B cell (primary cell): ENCODE measurements around the gene CAPZA1. TPM values are rescaled to one million over a fixed set of nuclear protein-coding genes. Genes with fewer than 3 reads are reported as not detected.

ENCODE experiments used
- ATAC-seq: fragments of 200-7000 bp; cut with Tn5 transposase; one replicate; pipeline ENCODE4 v1.10.0; 2021; ENCODE audit warnings: low read depth, mild to moderate bottlenecking, moderate number of reproducible peaks, moderate library complexity
- CTCF ChIA-PET: fragments of 350-600 bp; sonication (Branson Sonifier 250); formaldehyde crosslinking; loops from one replicate; lab custom pipeline; 2021; ENCODE audit warnings: antibody characterized with exemption, inconsistent platforms; lab: Charles Lee
- POLR2A ChIA-PET: fragments of 350-600 bp; sonication (Branson Sonifier 250); formaldehyde crosslinking; loops from one replicate; lab custom pipeline; 2021; ENCODE audit warnings: antibody characterized with exemption; lab: Charles Lee
- DNase-seq: peaks from one replicate; pipeline ENCODE4 v3.0.0; 2013
- H2AFZ ChIP-seq: 2 replicates; pipeline ENCODE4 v1.6.1; 2012; ENCODE audit warnings: mild to moderate bottlenecking, low read depth, low read length; ENCODE audit not compliant: insufficient read depth, poor library complexity, severe bottlenecking
- H3K27ac ChIP-seq, 2 donors: 1 replicate in 1 of 2; 2 replicates in 1 of 2; pipeline ENCODE4 v1.5.1; 2012 to 2013; ENCODE audit warnings: low read length in 2 of 2, mild to moderate bottlenecking in 2 of 2, moderate library complexity in 1 of 2
- H3K27me3 ChIP-seq, 4 experiments: fragments of 200-600 bp in 1 of 4; sonication (generic) in 1 of 4; replicated peaks in 1 of 4; 1 replicate in 2 of 4; 2 replicates in 2 of 4; pipeline versions ENCODE4 v1.6.1 to v1.7.0; 2013 to 2016; ENCODE audit warnings: low read length in 3 of 4, mild to moderate bottlenecking in 2 of 4, mixed read lengths in 1 of 4, moderate library complexity in 1 of 4; ENCODE audit not compliant: insufficient read depth in 4 of 4, control insufficient read depth in 3 of 4; ENCODE audit errors: control extremely low read depth in 1 of 4
- H3K36me3 ChIP-seq, 2 experiments: replicated peaks in 1 of 2; 1 replicate in 1 of 2; 2 replicates in 1 of 2; pipeline versions ENCODE4 v1.6.1 to v1.7.1; 2013; ENCODE audit warnings: low read length in 1 of 2; ENCODE audit not compliant: insufficient read depth in 2 of 2, control insufficient read depth in 1 of 2; ENCODE audit errors: control extremely low read depth in 1 of 2, extremely low read depth in 1 of 2
- H3K4me1 ChIP-seq, 2 donors: fragments of 200-600 bp in 1 of 2; sonication (generic) in 1 of 2; 1 replicate in 1 of 2; 2 replicates in 1 of 2; pipeline versions ENCODE4 v1.5.1 to v1.6.1; 2013 to 2017; ENCODE audit warnings: low read length in 2 of 2; ENCODE audit not compliant: control insufficient read depth in 2 of 2, insufficient read depth in 2 of 2
- H3K4me2 ChIP-seq: replicated peaks from 2 replicates; pipeline ENCODE3; 2012; ENCODE audit warnings: mild to moderate bottlenecking, low read depth, low read length; ENCODE audit not compliant: poor library complexity, severe bottlenecking
- H3K4me3 ChIP-seq, 5 experiments: fragments of 200-600 bp in 1 of 5; sonication (generic) in 1 of 5; 1 replicate in 3 of 5; 2 replicates in 2 of 5; pipeline versions ENCODE4 v1.5.1 to v1.7.0; 2011 to 2016; ENCODE audit warnings: low read length in 4 of 5, mild to moderate bottlenecking in 4 of 5, low read depth in 2 of 5, control low read depth in 1 of 5, moderate library complexity in 1 of 5; ENCODE audit not compliant: insufficient read depth in 1 of 5; ENCODE audit errors: control extremely low read depth in 1 of 5, extremely low read depth in 1 of 5
- H3K79me2 ChIP-seq: fragments of 200-600 bp; sonication (generic); one replicate; pipeline ENCODE4 v1.6.0; 2016; ENCODE audit warnings: low read length; ENCODE audit not compliant: control insufficient read depth, insufficient read depth
- H3K9ac ChIP-seq: fragments of 200-600 bp; sonication (generic); 2 replicates; pipeline ENCODE4 v1.6.1; 2017; ENCODE audit warnings: mild to moderate bottlenecking, low read length, moderate library complexity
- H3K9me3 ChIP-seq, 3 donors: one replicate each; pipeline versions ENCODE4 v1.6.1 to v1.7.1; 2013; ENCODE audit warnings: low read length in 2 of 3; ENCODE audit not compliant: control insufficient read depth in 2 of 3, insufficient read depth in 1 of 3; ENCODE audit errors: control extremely low read depth in 1 of 3
- H4K20me1 ChIP-seq: 2 replicates; pipeline ENCODE4 v1.6.0; 2012; ENCODE audit warnings: mild to moderate bottlenecking, low read length; ENCODE audit not compliant: insufficient read depth, control insufficient read depth, poor library complexity, severe bottlenecking
- H3K27ac Mint-ChIP-seq: one replicate; pipeline ENCODE4 v1.8.0; 2021; ENCODE audit warnings: mixed read lengths
- H3K27me3 Mint-ChIP-seq: one replicate; pipeline ENCODE4 v1.8.0; 2021; ENCODE audit warnings: mixed read lengths
- H3K4me1 Mint-ChIP-seq: one replicate; pipeline ENCODE4 v1.8.0; 2021; ENCODE audit warnings: mixed read lengths
- H3K4me3 Mint-ChIP-seq: one replicate; pipeline ENCODE4 v1.8.0; 2021; ENCODE audit warnings: mixed read lengths
- H3K9me3 Mint-ChIP-seq: one replicate; pipeline ENCODE4 v1.8.0; 2022; ENCODE audit warnings: mixed read lengths; ENCODE audit not compliant: insufficient read depth
- CTCF ChIP-seq: fragments of 200-600 bp; IDR thresholded peaks from one replicate; pipeline ENCODE4 v1.8.0; 2022; ENCODE audit warnings: antibody characterized with exemption, mild to moderate bottlenecking
- EZH2 ChIP-seq: IDR thresholded peaks from 2 replicates; pipeline ENCODE4 v1.6.1; 2012; ENCODE audit warnings: borderline replicate concordance, low read depth, mild to moderate bottlenecking, moderate library complexity, low read length; ENCODE audit not compliant: insufficient read depth, poor library complexity, severe bottlenecking
- WGBS: methylation state at CpG from one replicate; pipeline ENCODE4 v1.1.5; 2013; ENCODE audit warnings: missing lambda C conversion rate; ENCODE audit not compliant: insufficient coverage; 5-methylcytosine and 5-hydroxymethylcytosine counted together
- intact Hi-C: fragments of 100-400 bp; cut with micrococcal nuclease; formaldehyde crosslinking; loops from one replicate; pipeline ENCODE4 v1.10.0; 2022
- polyA plus RNA-seq: library from polyadenylated mRNA; depleted of rRNA; stranded (reverse); fragments of >200 nt; gene quantifications from 2 replicates; pipeline ENCODE4 v1.2.3, GENCODE V29; 2012
- total RNA-seq, 2 donors: library from RNA; stranded (reverse); fragments of 120-200 nt in 1 of 2; gene quantifications; 1 replicate in 1 of 2; 2 replicates in 1 of 2; pipeline versions ENCODE4 v1.2.3 to v1.2.4, GENCODE V29; 2013 to 2022

Gene CAPZA1
- total and polyA plus RNA-seq, 2 donors (not counting 1 experiment from before 2014, with no cell fraction given) = 52.2 to 172 TPM

GRCh38 chr1:112711041-112711440 lies 91.4 kb downstream of the CAPZA1 start:
- 64% methylated on average over 6 of the region's 7 CpGs for WGBS
- Mint-ChIP-seq H3K9me3 (no peaks in the 10 kb centered on the region), H3K4me3 (no peak overlapping the region), H3K4me1 (peaks cover 31% of the 10 kb centered on the region), H3K27ac (no peak overlapping the region), H3K27me3 (no peaks in the 10 kb centered on the region)
- H3K27ac ChIP-seq = no peak overlapping the region
- H3K36me3 ChIP-seq = no peaks in the 10 kb centered on the region
- H3K27me3 ChIP-seq = no peaks in the 10 kb centered on the region
- ATAC-seq = no peak
- no peak overlapping the region for H3K4me2 ChIP-seq
- intact Hi-C loops = loop anchor here (10.0 kb wide), 4 partner anchors 1104 to 2004 kb away; partner anchors contain the start of genes AP4B1, DCLRE1B, NRAS and RSBN1
- no peaks in the 10 kb centered on the region for H3K79me2 ChIP-seq
- H3K9ac ChIP-seq = no peak overlapping the region
- H4K20me1 ChIP-seq = no peaks in the 10 kb centered on the region
- peaks cover 27 to 40% of the 10 kb centered on the region in 2 donors for H3K4me1 ChIP-seq
- no peak overlapping the region for H2AFZ ChIP-seq
- DNase-seq = no peak
- ChIA-PET CTCF (interaction anchor here (0.6 to 6.6 kb wide), 5 partner anchors 8 to 319 kb away, joined by 3 to 122 read pairs (median 18); partner anchors contain the start of gene MOV10), POLR2A (no interaction called here)
- H3K9me3 ChIP-seq = no peaks in the 10 kb centered on the region
- H3K4me3 ChIP-seq = no peak overlapping the region
- no peak for TF ChIP-seq EZH2
- no peak for TF ChIP-seq CTCF

- WGBS = 91% methylated on average over 9 of the region's 11 CpGs
- POLR2A ChIA-PET = no interaction called here
- CTCF ChIA-PET = interaction anchor here (0.9 to 6.6 kb wide), 3 partner anchors 37 to 361 kb away, joined by 3 to 122 read pairs (median 62); partner anchors contain the start of genes LRIG2 and MOV10
Observed at GRCh38 chr1:112711670-112712069, 92.0 kb downstream of the CAPZA1 start.

More at GRCh38 chr1:112711670-112712069, 92.0 kb downstream of the CAPZA1 start:
- no peak overlapping the region for H3K4me2 ChIP-seq
- peaks cover 30% of the 10 kb centered on the region for H3K4me1 Mint-ChIP-seq
- H3K79me2 ChIP-seq = no peaks in the 10 kb centered on the region
- H3K4me3 Mint-ChIP-seq = no peak overlapping the region
- H3K4me1 ChIP-seq = peaks cover 23 to 39% of the 10 kb centered on the region in 2 donors
- no peaks in the 10 kb centered on the region for H3K9me3 ChIP-seq
- no peaks in the 10 kb centered on the region for H3K27me3 Mint-ChIP-seq
- no peak overlapping the region for H3K27ac ChIP-seq
- H3K9me3 Mint-ChIP-seq = no peaks in the 10 kb centered on the region
- ATAC-seq (no peak), DNase-seq (no peak)
- no peak for TF ChIP-seq EZH2
- TF ChIP-seq CTCF = no peak
- H2AFZ ChIP-seq = no peak overlapping the region
- no peaks in the 10 kb centered on the region for H4K20me1 ChIP-seq
- intact Hi-C loops = loop anchor here (10.0 kb wide), 4 partner anchors 1103 to 2003 kb away; partner anchors contain the start of genes AP4B1, DCLRE1B, NRAS and RSBN1
- H3K9ac ChIP-seq = no peak overlapping the region
- no peak overlapping the region for H3K27ac Mint-ChIP-seq
- no peak overlapping the region for H3K4me3 ChIP-seq
- H3K36me3 ChIP-seq = no peaks in the 10 kb centered on the region
- H3K27me3 ChIP-seq = no peaks in the 10 kb centered on the region
